ENCODE results near the gene FUT6. TPM values are rescaled to one million over a fixed set of nuclear protein-coding genes. Genes with fewer than 3 reads are reported as not detected.

Gene FUT6
- total RNA-seq, 4 donors from 2014 or later = 0.17 TPM; not detected in 3

GRCh38 chr19:5832527-5833216 lies 6.8 kb downstream of the FUT6 start:
- intact Hi-C loops (cut with DNase I) = no loop called here
- no peak for DNase-seq (ENCODE audit: extremely low spot score)
- TF ChIP-seq POLR2AphosphoS5 (IDR thresholded peaks at IDR 0.05) = no peak
- TF ChIP-seq POLR2A (IDR thresholded peaks at IDR 0.05; ENCODE audit: low read depth) = no peak
- no peak for TF ChIP-seq CTCF (IDR thresholded peaks at IDR 0.05)
- Histone ChIP-seq H3K4me1 (peaks cover 11 to 25% (median 23%) of the 10 kb centered on the region in 4 donors), H3K36me3 (no peaks in the 10 kb centered on the region), H3K27ac (replicated peaks in 1 of 4) (no peak overlapping the region), H3K4me3 (no peak overlapping the region), H3K27me3 (peaks cover 0 to 29% (median 1%) of the 10 kb centered on the region in 4 donors), H3K9me3 (no peaks in the 10 kb centered on the region)
- WGBS = 86% methylated on average over 5 of the region's 6 CpGs

- 90% methylated on average over 15 of the region's 22 CpGs for WGBS
- intact Hi-C loops (cut with DNase I) = no loop called here
- Histone ChIP-seq H3K9me3 (no peaks in the 10 kb centered on the region), H3K27me3 (peaks cover 0 to 34% (median 1%) of the 10 kb centered on the region in 4 donors), H3K4me3 (no peak overlapping the region), H3K36me3 (no peaks in the 10 kb centered on the region), H3K4me1 (peaks cover 14 to 31% (median 28%) of the 10 kb centered on the region in 4 donors), H3K27ac (replicated peaks in 1 of 4) (no peak overlapping the region)
- TF ChIP-seq EP300 (IDR thresholded peaks at IDR 0.05) (no peak), CTCF (IDR thresholded peaks at IDR 0.05) (no peak), POLR2AphosphoS5 (IDR thresholded peaks at IDR 0.05) (no peak), POLR2A (IDR thresholded peaks at IDR 0.05; ENCODE audit: low read depth) (no peak)
- DNase-seq (ENCODE audit: extremely low spot score) = no peak
Measured at GRCh38 chr19:5832061-5832460, 7.4 kb downstream of the FUT6 start.

- H3K36me3 ChIP-seq = no peaks in the 10 kb centered on the region
- peaks cover 21 to 40% (median 36%) of the 10 kb centered on the region in 4 donors for H3K4me1 ChIP-seq
- DNase-seq (ENCODE audit: extremely low spot score) = no peak
- TF ChIP-seq POLR2AphosphoS5 (IDR thresholded peaks at IDR 0.05) (no peak), CTCF (IDR thresholded peaks at IDR 0.05) (no peak), EP300 (IDR thresholded peaks at IDR 0.05) (no peak), POLR2A (IDR thresholded peaks at IDR 0.05; ENCODE audit: low read depth) (no peak)
- H3K9me3 ChIP-seq = no peaks in the 10 kb centered on the region
- no peak overlapping the region for H3K27ac ChIP-seq (replicated peaks in 1 of 4)
- no peak overlapping the region for H3K4me3 ChIP-seq
- 90% methylated on average over 2 of the region's 9 CpGs for WGBS
- peaks cover 0 to 39% (median 1%) of the 10 kb centered on the region in 4 donors for H3K27me3 ChIP-seq
- intact Hi-C loops (cut with DNase I) = no loop called here
Measured at GRCh38 chr19:5831159-5831558, 8.3 kb downstream of the FUT6 start.

GRCh38 chr19:5829567-5830310 lies 9.8 kb downstream of the FUT6 start:
- Histone ChIP-seq H3K4me3 (peak overlapping the region; percentile 52 to 68 (median 54)), H3K36me3 (no peaks in the 10 kb centered on the region), H3K9me3 (no peaks in the 10 kb centered on the region), H3K27ac (replicated peaks in 1 of 4) (peak overlapping the region; percentile 89 to 95 (median 91)), H3K27me3 (peaks cover 0 to 39% (median 1%) of the 10 kb centered on the region in 4 donors), H3K4me1 (peaks cover 21 to 41% (median 36%) of the 10 kb centered on the region in 4 donors)
- no peak for DNase-seq (ENCODE audit: extremely low spot score)
- no peak for TF ChIP-seq CTCF (IDR thresholded peaks at IDR 0.05)
- TF ChIP-seq EP300 (IDR thresholded peaks at IDR 0.05) = no peak
- no peak for TF ChIP-seq POLR2AphosphoS5 (IDR thresholded peaks at IDR 0.05)
- no peak for TF ChIP-seq POLR2A (IDR thresholded peaks at IDR 0.05; ENCODE audit: low read depth)
- intact Hi-C loops (cut with DNase I) = loop anchor here (5.0 kb wide), 1 partner anchor 63 kb away; no protein-coding TSS in a partner anchor
- 32% methylated on average over 13 of the region's 34 CpGs for WGBS

All from esophagus muscularis mucosa (tissue), 4 donors.